ENCODE results near the gene ROR1.

ROR1 gene

GRCh38 chr1:64117492-64117891, 343.7 kb downstream of the ROR1 start:
- DNase-seq, result no peak

GRCh38 chr1:64121766-64122385, 348.1 kb downstream of the ROR1 start:
- DNase-seq, result no peak

- no peak for DNase-seq
Measured at GRCh38 chr1:64122588-64122987, 348.8 kb downstream of the ROR1 start.

GRCh38 chr1:64124704-64125440, 351.1 kb downstream of the ROR1 start:
- no peak for DNase-seq

GRCh38 chr1:64126581-64126980, 352.8 kb downstream of the ROR1 start:
- no peak for DNase-seq

- no peak for DNase-seq
Measured at GRCh38 chr1:64127297-64127696, 353.5 kb downstream of the ROR1 start.

- DNase-seq, result no peak
Measured at GRCh38 chr1:64129701-64130100, 355.9 kb downstream of the ROR1 start.

- DNase-seq, result no peak
Measured at GRCh38 chr1:64131155-64131554, 357.3 kb downstream of the ROR1 start.

GRCh38 chr1:64133036-64133435, 359.2 kb downstream of the ROR1 start:
- DNase-seq, result no peak

GRCh38 chr1:64135462-64136223, 361.8 kb downstream of the ROR1 start:
- DNase-seq, result no peak

- no peak for DNase-seq
Measured at GRCh38 chr1:64136296-64136695, 362.5 kb downstream of the ROR1 start.

GRCh38 chr1:64136752-64137411, 363.1 kb downstream of the ROR1 start:
- peak in 5 of 6 experiments; percentile 34 to 75 (median 54) for DNase-seq

- DNase-seq, result no peak
Measured at GRCh38 chr1:64137412-64137803, 363.6 kb downstream of the ROR1 start.

GRCh38 chr1:64139877-64140276, 366.1 kb downstream of the ROR1 start:
- no peak for DNase-seq

GRCh38 chr1:64140596-64140995, 366.8 kb downstream of the ROR1 start:
- DNase-seq, result no peak

- no peak for DNase-seq
Measured at GRCh38 chr1:64147045-64147724, 373.4 kb downstream of the ROR1 start.

GRCh38 chr1:64147759-64148158, 373.9 kb downstream of the ROR1 start:
- DNase-seq, result no peak

GRCh38 chr1:64150266-64150665, 376.4 kb downstream of the ROR1 start:
- DNase-seq, result no peak

- no peak for DNase-seq
Measured at GRCh38 chr1:64150729-64151230, 377.0 kb downstream of the ROR1 start.

- DNase-seq, result no peak
Measured at GRCh38 chr1:64155278-64155677, 381.5 kb downstream of the ROR1 start.

- no peak for DNase-seq
Measured at GRCh38 chr1:64161357-64161941, 387.6 kb downstream of the ROR1 start.

- no peak for DNase-seq
Measured at GRCh38 chr1:64162151-64162550, 388.3 kb downstream of the ROR1 start.

Data from stimulated activated naive CD4-positive, alpha-beta T cell (primary cell).